Prostate gland (tissue), 2 donors: Measurements from ENCODE around the gene WNT3A.

ENCODE experiments used
- CTCF ChIP-seq, 4 experiments: fragments of 200-600 bp in 2 of 4; fragments of 450-650 bp in 2 of 4; sonication (generic) in 2 of 4; IDR thresholded peaks; 1 replicate in 3 of 4; 2 replicates in 1 of 4; pipeline ENCODE4 v1.5.1; 2016 to 2019; ENCODE audit warnings: antibody characterized with exemption in 4 of 4, mild to moderate bottlenecking in 2 of 4, moderate library complexity in 2 of 4
- POLR2A ChIP-seq: fragments of 450-650 bp; IDR thresholded peaks from one replicate; pipeline ENCODE4 v1.6.1; 2016; ENCODE audit warnings: antibody characterized with exemption, mild to moderate bottlenecking
- POLR2AphosphoS5 ChIP-seq: sonication (generic); formaldehyde crosslinking; IDR thresholded peaks from one replicate; pipeline ENCODE4 v1.6.1; 2017; ENCODE audit warnings: antibody characterized with exemption

- TF ChIP-seq POLR2AphosphoS5, result no peak
- TF ChIP-seq CTCF (IDR thresholded peaks at IDR 0.05), result no peak
- TF ChIP-seq POLR2A, result no peak
Measured at GRCh38 chr1:228005511-228006033, 1.2 kb upstream of the WNT3A start.
